ENCODE results near the gene CCDC127. TPM values are rescaled to one million over a fixed set of nuclear protein-coding genes. Genes with fewer than 3 reads are reported as not detected.
A peak's percentile ranks its signal among the peaks of the same experiment; 100 is the strongest.
"Not testable (repeated sequence)": the region's sequence is repeated elsewhere in the genome, so short reads cannot be mapped to it uniquely, and the experiment has no call there.

The CCDC127 gene
- total RNA-seq, 1 donor from 2014 or later: 6.4 TPM

DNA sequence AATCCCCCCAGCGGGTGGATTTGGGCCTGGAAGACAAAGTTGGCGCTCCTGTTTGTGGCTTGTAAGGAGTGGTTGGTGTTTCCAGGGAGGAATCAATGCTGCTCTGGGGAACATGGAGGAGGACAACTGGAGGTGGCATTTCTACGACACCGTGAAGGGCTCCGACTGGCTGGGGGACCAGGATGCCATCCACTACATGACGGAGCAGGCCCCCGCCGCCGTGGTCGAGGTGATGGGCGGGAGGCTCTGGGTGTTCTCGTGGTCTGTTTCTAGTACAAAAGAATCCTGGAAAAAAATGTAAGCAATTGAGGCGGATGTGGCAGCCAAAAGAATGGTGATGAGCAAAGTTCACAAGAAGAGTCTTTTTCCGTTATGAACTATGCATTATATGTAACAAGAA is 7.4 kb upstream of the CCDC127 start:
- H3K27me3 Mint-ChIP-seq: no peaks in the 10 kb centered on the region
- H3K9me3 Mint-ChIP-seq: no peaks in the 10 kb centered on the region
- no peak overlapping the region for H3K27ac Mint-ChIP-seq
- peaks cover 58% of the 10 kb centered on the region for H3K36me3 Mint-ChIP-seq (ENCODE audit: low read depth)
- DNase-seq (no peak), ATAC-seq (ENCODE audit: low read depth) (no peak)
- H3K4me1 Mint-ChIP-seq: peaks cover 21% of the 10 kb centered on the region
- ChIA-PET POLR2A (no interaction called here), CTCF (no interaction called here)
- intact Hi-C loops (cut with micrococcal nuclease): no loop called here
- TF ChIP-seq CTCF (IDR thresholded peaks at IDR 0.05): no peak
- no peak overlapping the region for H3K4me3 Mint-ChIP-seq

- H3K36me3 Mint-ChIP-seq (ENCODE audit: low read depth): peaks cover 47% of the 10 kb centered on the region
- no peaks in the 10 kb centered on the region for H3K27me3 Mint-ChIP-seq
- H3K27ac Mint-ChIP-seq: no peak overlapping the region
- no peaks in the 10 kb centered on the region for H3K9me3 Mint-ChIP-seq
- TF ChIP-seq CTCF (IDR thresholded peaks at IDR 0.05): no peak
- intact Hi-C loops (cut with micrococcal nuclease): no loop called here
- ATAC-seq (ENCODE audit: low read depth) (no peak), DNase-seq (no peak)
- POLR2A ChIA-PET: no interaction called here
- CTCF ChIA-PET: no interaction called here
- H3K4me3 Mint-ChIP-seq: no peak overlapping the region
- H3K4me1 Mint-ChIP-seq: peaks cover 31% of the 10 kb centered on the region
These were observed 5.8 kb upstream of the CCDC127 start for GRCh38 chr5:223791-224190.

GRCh38 chr5:222951-223715 is 5.2 kb upstream of the CCDC127 start:
- Mint-ChIP-seq H3K36me3 (ENCODE audit: low read depth) (peaks cover 42% of the 10 kb centered on the region), H3K4me1 (peaks cover 31% of the 10 kb centered on the region), H3K27ac (peak overlapping the region; percentile 6)
- H3K4me3 Mint-ChIP-seq; ATAC-seq (ENCODE audit: low read depth); H3K27me3 Mint-ChIP-seq; H3K9me3 Mint-ChIP-seq; DNase-seq; intact Hi-C loops (cut with micrococcal nuclease); CTCF ChIA-PET; POLR2A ChIA-PET: not testable (repeated sequence)

- peaks cover 15% of the 10 kb centered on the region for H3K36me3 Mint-ChIP-seq (ENCODE audit: low read depth)
- H3K4me3 Mint-ChIP-seq: peak overlapping the region; percentile 91
- ChIA-PET POLR2A (interaction anchor here (1.0 to 2.7 kb wide), 2 partner anchors 32 to 51 kb away, joined by 4 to 22 read pairs; partner anchors contain the start of gene PDCD6), CTCF (interaction anchor here (2.6 kb wide), 1 partner anchor 32 kb away, joined by 13 read pairs; no protein-coding TSS in a partner anchor)
- H3K27me3 Mint-ChIP-seq: no peaks in the 10 kb centered on the region
- TF ChIP-seq CTCF (IDR thresholded peaks at IDR 0.05): no peak
- H3K4me1 Mint-ChIP-seq: peaks cover 51% of the 10 kb centered on the region
- no peaks in the 10 kb centered on the region for H3K9me3 Mint-ChIP-seq
- intact Hi-C loops (cut with micrococcal nuclease): loop anchor here (2.0 to 5.0 kb wide), 3 partner anchors 179 to 393 kb away; partner anchors contain the start of genes CEP72 and EXOC3
- no peak for ATAC-seq (ENCODE audit: low read depth)
- DNase-seq: no peak
- H3K27ac Mint-ChIP-seq: peak overlapping the region; percentile 85
These were observed 2.0 kb upstream of the CCDC127 start for GRCh38 chr5:219991-220390.

- ATAC-seq (ENCODE audit: low read depth) (no peak), DNase-seq (peak; percentile 25)
- ChIA-PET POLR2A (interaction anchor here (0.6 to 2.7 kb wide), 4 partner anchors 27 to 60 kb away, joined by 3 to 22 read pairs (median 4); partner anchors contain the start of gene PDCD6), CTCF (interaction anchor here (2.6 kb wide), 1 partner anchor 31 kb away, joined by 13 read pairs; no protein-coding TSS in a partner anchor)
- intact Hi-C loops (cut with micrococcal nuclease): loop anchor here (2.0 to 5.0 kb wide), 3 partner anchors 179 to 393 kb away; partner anchors contain the start of genes CEP72 and EXOC3
- peaks cover 57% of the 10 kb centered on the region for H3K4me1 Mint-ChIP-seq
- H3K27me3 Mint-ChIP-seq: no peaks in the 10 kb centered on the region
- H3K27ac Mint-ChIP-seq: peak overlapping the region; percentile 85
- H3K9me3 Mint-ChIP-seq: no peaks in the 10 kb centered on the region
- H3K4me3 Mint-ChIP-seq: peak overlapping the region; percentile 91
- TF ChIP-seq CTCF (IDR thresholded peaks at IDR 0.05): no peak
- peaks cover 12% of the 10 kb centered on the region for H3K36me3 Mint-ChIP-seq (ENCODE audit: low read depth)
These were observed 1.5 kb upstream of the CCDC127 start for GRCh38 chr5:219460-219863.
